T-helper 22 cell (primary cell): ENCODE data around the gene ZMIZ1.
A peak's percentile ranks its signal among the peaks of the same experiment; 100 is the strongest.

Experiments
- DNase-seq: peaks from one replicate; pipeline ENCODE4 v3.0.0-alpha.2; 2020; ENCODE audit warnings: low read depth

ZMIZ1 gene

GRCh38 chr10:79232864-79233263 is 164.1 kb downstream of the ZMIZ1 start:
- DNase-seq = no peak

GRCh38 chr10:79234391-79235315 is 165.9 kb downstream of the ZMIZ1 start:
- no peak for DNase-seq

- DNase-seq = no peak
Observed at GRCh38 chr10:79235765-79236432, 167.1 kb downstream of the ZMIZ1 start.

GRCh38 chr10:79236433-79236765 is 167.6 kb downstream of the ZMIZ1 start:
- DNase-seq = no peak

- no peak for DNase-seq
Observed at GRCh38 chr10:79237454-79238157, 168.8 kb downstream of the ZMIZ1 start.

- DNase-seq = no peak
Observed at GRCh38 chr10:79238158-79238520, 169.4 kb downstream of the ZMIZ1 start.

GRCh38 chr10:79238606-79239005 is 169.8 kb downstream of the ZMIZ1 start:
- DNase-seq = no peak

GRCh38 chr10:79239275-79239779 is 170.6 kb downstream of the ZMIZ1 start:
- no peak for DNase-seq

GRCh38 chr10:79239924-79240581 is 171.3 kb downstream of the ZMIZ1 start:
- DNase-seq = no peak

- DNase-seq = no peak
Observed at GRCh38 chr10:79241629-79241989, 172.8 kb downstream of the ZMIZ1 start.

GRCh38 chr10:79241990-79242619 is 173.3 kb downstream of the ZMIZ1 start:
- DNase-seq = peak; percentile 39

GRCh38 chr10:79242620-79243152 is 173.9 kb downstream of the ZMIZ1 start:
- peak; percentile 42 for DNase-seq

GRCh38 chr10:79243181-79244067 is 174.7 kb downstream of the ZMIZ1 start:
- DNase-seq = peak; percentile 26

GRCh38 chr10:79244068-79244442 is 175.3 kb downstream of the ZMIZ1 start:
- DNase-seq = no peak

- no peak for DNase-seq
Observed at GRCh38 chr10:79244841-79245504, 176.2 kb downstream of the ZMIZ1 start.

- no peak for DNase-seq
Observed at GRCh38 chr10:79245539-79246208, 176.9 kb downstream of the ZMIZ1 start.

GRCh38 chr10:79246209-79246581 is 177.4 kb downstream of the ZMIZ1 start:
- no peak for DNase-seq

GRCh38 chr10:79246606-79247275 is 178.0 kb downstream of the ZMIZ1 start:
- DNase-seq = no peak
